H9 (cell line): ENCODE data around the gene PRR15. TPM values are rescaled to one million over a fixed set of nuclear protein-coding genes. Genes with fewer than 3 reads are reported as not detected.
A peak's percentile ranks its signal among the peaks of the same experiment; 100 is the strongest.

ENCODE experiments used
- DNase-seq: peaks from one replicate; pipeline ENCODE4 v3.0.0-alpha.2; 2017
- H2AFZ ChIP-seq: one replicate; pipeline ENCODE4 v1.6.1; 2013; ENCODE audit warnings: mild to moderate bottlenecking, low read length, control low read depth, moderate library complexity
- H2AK5ac ChIP-seq: 2 replicates; pipeline ENCODE4 v1.6.1; 2013; ENCODE audit warnings: low read length, control low read depth, mixed read lengths; ENCODE audit not compliant: insufficient read length
- H2BK120ac ChIP-seq: one replicate; pipeline ENCODE4 v1.6.1; 2013; ENCODE audit warnings: low read depth, mild to moderate bottlenecking, low read length, control low read depth, inconsistent platforms; ENCODE audit not compliant: poor library complexity, severe bottlenecking
- H2BK12ac ChIP-seq: 2 replicates; pipeline ENCODE4 v1.6.1; 2013; ENCODE audit warnings: low read length, control low read depth, mixed read lengths, low read depth; ENCODE audit not compliant: insufficient read length
- H2BK15ac ChIP-seq: 2 replicates; pipeline ENCODE4 v1.6.1; 2013; ENCODE audit warnings: low read depth, low read length, control low read depth
- H2BK20ac ChIP-seq: one replicate; pipeline ENCODE4 v1.6.1; 2013; ENCODE audit warnings: low read depth, mild to moderate bottlenecking, low read length, control low read depth, inconsistent platforms; ENCODE audit not compliant: poor library complexity, severe bottlenecking
- H2BK5ac ChIP-seq: 2 replicates; pipeline ENCODE4 v1.6.1; 2013; ENCODE audit warnings: low read length, control low read depth, mixed read lengths; ENCODE audit not compliant: insufficient read length
- H3K14ac ChIP-seq: 2 replicates; pipeline ENCODE4 v1.6.1; 2013; ENCODE audit warnings: low read length, control low read depth; ENCODE audit not compliant: insufficient read depth
- H3K18ac ChIP-seq: 2 replicates; pipeline ENCODE4 v1.6.1; 2013; ENCODE audit warnings: low read depth, mild to moderate bottlenecking, mixed read lengths, low read length, control low read depth; ENCODE audit not compliant: insufficient read length
- H3K23ac ChIP-seq: 2 replicates; pipeline ENCODE4 v1.6.1; 2013; ENCODE audit warnings: low read length, control low read depth, mixed read lengths, low read depth; ENCODE audit not compliant: insufficient read length
- H3K23me2 ChIP-seq: 2 replicates; pipeline ENCODE4 v1.6.1; 2013; ENCODE audit warnings: low read depth, mild to moderate bottlenecking, mixed read lengths, low read length, control low read depth; ENCODE audit not compliant: insufficient read length, poor library complexity, severe bottlenecking
- H3K27ac ChIP-seq: 2 replicates; pipeline ENCODE4 v1.5.1; 2013; ENCODE audit warnings: low read length, control low read depth, mixed read lengths, low read depth; ENCODE audit not compliant: insufficient read length
- H3K27me3 ChIP-seq: 2 replicates; pipeline ENCODE4 v1.6.1; 2013; ENCODE audit warnings: low read length, control low read depth, inconsistent platforms; ENCODE audit not compliant: insufficient read depth
- H3K4ac ChIP-seq: 2 replicates; pipeline ENCODE4 v1.6.1; 2013; ENCODE audit warnings: low read depth, mild to moderate bottlenecking, control low read depth, inconsistent platforms, low read length, moderate library complexity
- H3K4me1 ChIP-seq: 2 replicates; pipeline ENCODE4 v1.6.1; 2013; ENCODE audit warnings: low read length, control low read depth, inconsistent platforms; ENCODE audit not compliant: insufficient read depth
- H3K4me2 ChIP-seq: 2 replicates; pipeline ENCODE4 v1.6.1; 2013; ENCODE audit warnings: low read length, control low read depth, mixed read lengths; ENCODE audit not compliant: insufficient read length, insufficient read depth
- H3K56ac ChIP-seq: 2 replicates; pipeline ENCODE4 v1.6.1; 2013; ENCODE audit warnings: low read depth, mild to moderate bottlenecking, mixed read lengths, low read length, control low read depth; ENCODE audit not compliant: insufficient read length
- H3K79me1 ChIP-seq: 2 replicates; pipeline ENCODE4 v1.6.1; 2013; ENCODE audit warnings: low read depth, mild to moderate bottlenecking, moderate library complexity, low read length, control low read depth, inconsistent platforms; ENCODE audit not compliant: insufficient read depth, poor library complexity, severe bottlenecking
- H3K79me2 ChIP-seq: 2 replicates; pipeline ENCODE4 v1.6.1; 2013; ENCODE audit warnings: low read length, control low read depth, inconsistent platforms; ENCODE audit not compliant: insufficient read depth
- H3K9ac ChIP-seq: 2 replicates; pipeline ENCODE4 v1.6.1; 2013; ENCODE audit warnings: low read length, control low read depth, mixed read lengths; ENCODE audit not compliant: insufficient read length; ENCODE audit errors: extremely low read depth
- H3K9me3 ChIP-seq: one replicate; pipeline ENCODE4 v1.6.1; 2013; ENCODE audit warnings: low read depth, low read length, inconsistent platforms; ENCODE audit not compliant: control insufficient read depth
- H3T11ph ChIP-seq: one replicate; pipeline ENCODE4 v1.6.1; 2013; ENCODE audit warnings: mild to moderate bottlenecking, low read length, control low read depth, inconsistent platforms
- H4K20me1 ChIP-seq: one replicate; pipeline ENCODE4 v1.6.1; 2013; ENCODE audit not compliant: control insufficient read depth, insufficient read length, insufficient read depth
- H4K5ac ChIP-seq: 2 replicates; pipeline ENCODE4 v1.6.1; 2013; ENCODE audit warnings: low read depth, mild to moderate bottlenecking, mixed read lengths, low read length, control low read depth; ENCODE audit not compliant: insufficient read length
- H4K8ac ChIP-seq: replicated peaks from 2 replicates; pipeline ENCODE4 v1.6.1; 2013; ENCODE audit warnings: low read length, control low read depth, mixed read lengths, low read depth; ENCODE audit not compliant: insufficient read length
- H4K91ac ChIP-seq: 2 replicates; pipeline ENCODE4 v1.6.1; 2013; ENCODE audit warnings: low read depth, mild to moderate bottlenecking, moderate library complexity, mixed read lengths, low read length, control low read depth; ENCODE audit not compliant: insufficient read length
- H3K27ac Mint-ChIP-seq, 3 experiments: 2 replicates in 2 of 3; 3 replicates in 1 of 3; pipeline ENCODE4 v1.8.0; 2020 to 2021; ENCODE audit warnings: mixed read lengths in 3 of 3, mild to moderate bottlenecking in 1 of 3, moderate library complexity in 1 of 3
- H3K27me3 Mint-ChIP-seq: 2 replicates; pipeline ENCODE4 v1.8.0; 2021; ENCODE audit warnings: low read depth, mild to moderate bottlenecking, moderate library complexity, mixed read lengths
- H3K36me3 Mint-ChIP-seq, 3 experiments: 2 replicates in 2 of 3; 3 replicates in 1 of 3; pipeline ENCODE4 v1.8.0; 2020 to 2021; ENCODE audit warnings: low read depth in 3 of 3, mixed read lengths in 3 of 3; ENCODE audit not compliant: insufficient read depth in 1 of 3
- H3K4me1 Mint-ChIP-seq, 2 experiments: 2 replicates each; pipeline ENCODE4 v1.8.0; 2020; ENCODE audit warnings: mixed read lengths in 2 of 2
- H3K4me3 Mint-ChIP-seq, 2 experiments: 2 replicates in 1 of 2; 3 replicates in 1 of 2; pipeline ENCODE4 v1.8.0; 2020 to 2021; ENCODE audit warnings: mild to moderate bottlenecking in 2 of 2, mixed read lengths in 2 of 2, moderate library complexity in 1 of 2
- H3K9me3 Mint-ChIP-seq, 2 experiments: 2 replicates in 1 of 2; 3 replicates in 1 of 2; pipeline ENCODE4 v1.8.0; 2020; ENCODE audit warnings: mild to moderate bottlenecking in 2 of 2, mixed read lengths in 2 of 2, moderate library complexity in 1 of 2
- WGBS: extraction: QIAGEN DNeasy Blood & Tissue Kit; methylation state at CpG from one replicate; pipeline ENCODE4 v1.1.7; 2013; ENCODE audit warnings: missing lambda C conversion rate, low lambda C conversion rate, mixed read lengths; ENCODE audit not compliant: insufficient read length; ENCODE audit errors: extremely low coverage; 5-methylcytosine and 5-hydroxymethylcytosine counted together
- total RNA-seq: library from RNA; stranded (reverse); gene quantifications from 2 replicates; pipeline ENCODE4 v1.2.1, GENCODE V29; 2021
- TF ChIP-seq, protein P1 (sequence below): fragments of 200-600 bp; sonication (generic); conservative IDR thresholded peaks from 3 replicates; pipeline ENCODE4 v1.8.0; 2021; ENCODE audit warnings: antibody characterized with exemption, mild to moderate bottlenecking

PRR15 gene
- total RNA-seq, 1 experiment from 2014 or later = 15.1 TPM

DNA sequence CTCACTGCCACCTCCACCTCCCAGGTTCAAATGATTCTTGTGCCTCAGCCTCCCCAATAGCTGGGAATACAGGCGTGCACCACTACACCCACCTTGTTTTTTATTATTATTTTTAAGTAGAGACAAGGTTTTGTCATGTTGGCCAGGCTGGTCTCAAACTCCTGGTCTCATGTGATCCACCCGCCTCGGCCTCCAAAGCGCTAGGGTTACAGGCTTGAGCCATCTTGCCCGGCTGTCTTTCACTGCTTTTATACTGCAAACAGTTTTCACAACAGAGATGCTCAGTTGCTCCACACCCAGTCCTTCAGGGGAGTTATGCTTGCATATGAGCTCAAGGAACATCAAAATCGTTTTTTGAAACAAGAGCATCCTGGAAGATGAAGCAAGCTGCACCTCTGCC is 1.3 kb upstream of the PRR15 start:
- Histone ChIP-seq H4K91ac (no peak overlapping the region), H2BK5ac (no peak overlapping the region), H3K27me3 (peaks cover 4% of the 10 kb centered on the region; the same call in 1 of the 2 replicates), H3T11ph (no peak overlapping the region), H2BK15ac (no peak overlapping the region), H3K23ac (no peak overlapping the region), H2BK120ac (no peak overlapping the region), H3K9ac (no peak overlapping the region), H3K56ac (no peak overlapping the region), H3K4ac (no peak overlapping the region), H3K18ac (no peak overlapping the region), H2AK5ac (no peak overlapping the region), H4K8ac (no peak overlapping the region), H2BK12ac (no peak overlapping the region), H3K4me2 (peak overlapping the region; percentile 71), H3K14ac (no peak overlapping the region), H2BK20ac (no peak overlapping the region), H4K20me1 (no peaks in the 10 kb centered on the region), H3K27ac (no peak overlapping the region), H3K79me1 (no peaks in the 10 kb centered on the region), H4K5ac (no peak overlapping the region), H3K23me2 (peaks cover 23% of the 10 kb centered on the region), H3K9me3 (no peaks in the 10 kb centered on the region), H2AFZ (no peak overlapping the region), H3K79me2 (no peaks in the 10 kb centered on the region), H3K4me1 (peaks cover 9% of the 10 kb centered on the region; the same call in 1 of the 2 replicates)
- H3K36me3 Mint-ChIP-seq = peaks cover 5 to 12% (median 8%) of the 10 kb centered on the region in 3 experiments; a peak in 6 of 7 replicates
- H3K9me3 Mint-ChIP-seq = no peaks in the 10 kb centered on the region; a peak in 1 of 5 replicates
- H3K27me3 Mint-ChIP-seq = peaks cover 16% of the 10 kb centered on the region
- no CpG with 5 or more reads among the region's 6 CpGs for WGBS
- no peak overlapping the region for H3K27ac Mint-ChIP-seq
- TF ChIP-seq, protein P1, sequence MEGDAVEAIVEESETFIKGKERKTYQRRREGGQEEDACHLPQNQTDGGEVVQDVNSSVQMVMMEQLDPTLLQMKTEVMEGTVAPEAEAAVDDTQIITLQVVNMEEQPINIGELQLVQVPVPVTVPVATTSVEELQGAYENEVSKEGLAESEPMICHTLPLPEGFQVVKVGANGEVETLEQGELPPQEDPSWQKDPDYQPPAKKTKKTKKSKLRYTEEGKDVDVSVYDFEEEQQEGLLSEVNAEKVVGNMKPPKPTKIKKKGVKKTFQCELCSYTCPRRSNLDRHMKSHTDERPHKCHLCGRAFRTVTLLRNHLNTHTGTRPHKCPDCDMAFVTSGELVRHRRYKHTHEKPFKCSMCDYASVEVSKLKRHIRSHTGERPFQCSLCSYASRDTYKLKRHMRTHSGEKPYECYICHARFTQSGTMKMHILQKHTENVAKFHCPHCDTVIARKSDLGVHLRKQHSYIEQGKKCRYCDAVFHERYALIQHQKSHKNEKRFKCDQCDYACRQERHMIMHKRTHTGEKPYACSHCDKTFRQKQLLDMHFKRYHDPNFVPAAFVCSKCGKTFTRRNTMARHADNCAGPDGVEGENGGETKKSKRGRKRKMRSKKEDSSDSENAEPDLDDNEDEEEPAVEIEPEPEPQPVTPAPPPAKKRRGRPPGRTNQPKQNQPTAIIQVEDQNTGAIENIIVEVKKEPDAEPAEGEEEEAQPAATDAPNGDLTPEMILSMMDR = no peak
- H3K4me3 Mint-ChIP-seq = peak overlapping the region; percentile 83 to 91; a peak in 3 of 5 replicates
- peaks cover 41 to 44% of the 10 kb centered on the region in 2 experiments for H3K4me1 Mint-ChIP-seq
- DNase-seq = no peak
